ENCODE results near the gene TCIRG1.

TCIRG1 gene

DNA sequence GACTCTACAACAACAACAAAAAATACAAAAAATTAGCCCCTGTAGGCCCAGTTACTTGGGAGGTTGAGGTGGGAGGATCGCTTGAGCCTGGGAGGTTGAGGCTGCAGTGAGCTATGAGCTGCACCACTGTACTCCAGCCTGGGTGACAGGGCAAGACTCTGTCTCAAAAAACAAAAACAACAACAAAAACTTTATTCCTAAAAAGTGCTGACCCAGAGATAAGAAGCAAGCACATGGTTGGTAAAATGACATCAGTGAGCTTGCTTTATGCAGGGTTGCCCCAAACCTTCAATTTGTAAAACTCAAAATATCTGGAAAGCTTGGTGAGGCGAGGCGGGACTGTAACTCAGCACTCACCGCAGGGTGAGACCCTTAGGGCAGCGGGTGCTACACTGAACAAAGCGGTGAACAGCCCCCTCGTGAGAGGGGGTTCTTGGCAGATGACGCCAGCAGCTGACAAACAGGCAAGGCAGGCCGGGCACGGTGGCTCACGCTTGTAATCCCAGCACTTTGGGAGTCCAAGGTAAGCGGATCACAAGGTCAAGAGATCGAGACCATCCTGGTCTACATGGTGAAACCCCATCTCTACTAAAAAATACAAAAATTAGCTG lies 3.5 kb upstream of the TCIRG1 start:
- TF ChIP-seq ZFP30 (CRISPR knock-in tag; IDR thresholded peaks at IDR 0.05): no peak
- no peak for TF ChIP-seq ZNF70 (CRISPR knock-in tag; IDR thresholded peaks at IDR 0.05)
- TF ChIP-seq ZFP3 (CRISPR knock-in tag; IDR thresholded peaks at IDR 0.05): no peak
- no peak for TF ChIP-seq PPARA (CRISPR knock-in tag; IDR thresholded peaks at IDR 0.05; ENCODE audit: borderline replicate concordance)
- no peak for TF ChIP-seq TOX (CRISPR knock-in tag; IDR thresholded peaks at IDR 0.05; ENCODE audit: borderline replicate concordance)
- TF ChIP-seq, protein P1, sequence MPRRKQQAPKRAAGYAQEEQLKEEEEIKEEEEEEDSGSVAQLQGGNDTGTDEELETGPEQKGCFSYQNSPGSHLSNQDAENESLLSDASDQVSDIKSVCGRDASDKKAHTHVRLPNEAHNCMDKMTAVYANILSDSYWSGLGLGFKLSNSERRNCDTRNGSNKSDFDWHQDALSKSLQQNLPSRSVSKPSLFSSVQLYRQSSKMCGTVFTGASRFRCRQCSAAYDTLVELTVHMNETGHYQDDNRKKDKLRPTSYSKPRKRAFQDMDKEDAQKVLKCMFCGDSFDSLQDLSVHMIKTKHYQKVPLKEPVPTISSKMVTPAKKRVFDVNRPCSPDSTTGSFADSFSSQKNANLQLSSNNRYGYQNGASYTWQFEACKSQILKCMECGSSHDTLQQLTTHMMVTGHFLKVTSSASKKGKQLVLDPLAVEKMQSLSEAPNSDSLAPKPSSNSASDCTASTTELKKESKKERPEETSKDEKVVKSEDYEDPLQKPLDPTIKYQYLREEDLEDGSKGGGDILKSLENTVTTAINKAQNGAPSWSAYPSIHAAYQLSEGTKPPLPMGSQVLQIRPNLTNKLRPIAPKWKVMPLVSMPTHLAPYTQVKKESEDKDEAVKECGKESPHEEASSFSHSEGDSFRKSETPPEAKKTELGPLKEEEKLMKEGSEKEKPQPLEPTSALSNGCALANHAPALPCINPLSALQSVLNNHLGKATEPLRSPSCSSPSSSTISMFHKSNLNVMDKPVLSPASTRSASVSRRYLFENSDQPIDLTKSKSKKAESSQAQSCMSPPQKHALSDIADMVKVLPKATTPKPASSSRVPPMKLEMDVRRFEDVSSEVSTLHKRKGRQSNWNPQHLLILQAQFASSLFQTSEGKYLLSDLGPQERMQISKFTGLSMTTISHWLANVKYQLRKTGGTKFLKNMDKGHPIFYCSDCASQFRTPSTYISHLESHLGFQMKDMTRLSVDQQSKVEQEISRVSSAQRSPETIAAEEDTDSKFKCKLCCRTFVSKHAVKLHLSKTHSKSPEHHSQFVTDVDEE (CRISPR knock-in tag; IDR thresholded peaks at IDR 0.05): no peak
- TF ChIP-seq ZC3H10 (CRISPR knock-in tag; IDR thresholded peaks at IDR 0.05): no peak
- TF ChIP-seq TCF4 (CRISPR knock-in tag; IDR thresholded peaks at IDR 0.05; ENCODE audit: borderline replicate concordance): no peak
- TF ChIP-seq ISL1 (CRISPR knock-in tag; IDR thresholded peaks at IDR 0.05): no peak
- no peak for TF ChIP-seq ARNTL (CRISPR knock-in tag; IDR thresholded peaks at IDR 0.05; ENCODE audit: borderline replicate concordance, low read depth)
- no peak for TF ChIP-seq ZNF8 (CRISPR knock-in tag; IDR thresholded peaks at IDR 0.05)
- TF ChIP-seq, protein P2, sequence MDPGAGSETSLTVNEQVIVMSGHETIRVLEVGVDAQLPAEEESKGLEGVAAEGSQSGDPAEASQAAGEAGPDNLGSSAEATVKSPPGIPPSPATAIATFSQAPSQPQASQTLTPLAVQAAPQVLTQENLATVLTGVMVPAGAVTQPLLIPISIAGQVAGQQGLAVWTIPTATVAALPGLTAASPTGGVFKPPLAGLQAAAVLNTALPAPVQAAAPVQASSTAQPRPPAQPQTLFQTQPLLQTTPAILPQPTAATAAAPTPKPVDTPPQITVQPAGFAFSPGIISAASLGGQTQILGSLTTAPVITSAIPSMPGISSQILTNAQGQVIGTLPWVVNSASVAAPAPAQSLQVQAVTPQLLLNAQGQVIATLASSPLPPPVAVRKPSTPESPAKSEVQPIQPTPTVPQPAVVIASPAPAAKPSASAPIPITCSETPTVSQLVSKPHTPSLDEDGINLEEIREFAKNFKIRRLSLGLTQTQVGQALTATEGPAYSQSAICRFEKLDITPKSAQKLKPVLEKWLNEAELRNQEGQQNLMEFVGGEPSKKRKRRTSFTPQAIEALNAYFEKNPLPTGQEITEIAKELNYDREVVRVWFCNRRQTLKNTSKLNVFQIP (CRISPR knock-in tag; IDR thresholded peaks at IDR 0.05; ENCODE audit: borderline replicate concordance, low read depth): no peak
- no peak for TF ChIP-seq SNAI2 (CRISPR knock-in tag; IDR thresholded peaks at IDR 0.05)
- no peak for TF ChIP-seq ZNF565 (CRISPR knock-in tag; conservative IDR thresholded peaks at IDR 0.05; ENCODE audit: low read depth)
- TF ChIP-seq ESRRG (CRISPR knock-in tag; IDR thresholded peaks at IDR 0.05): no peak
- TF ChIP-seq BACH2 (CRISPR knock-in tag; IDR thresholded peaks at IDR 0.05; ENCODE audit: borderline replicate concordance): no peak
- TF ChIP-seq RARB (CRISPR knock-in tag; IDR thresholded peaks at IDR 0.05): no peak
- no peak for TF ChIP-seq GLIS3 (CRISPR knock-in tag; IDR thresholded peaks at IDR 0.05)
- ATAC-seq: no peak

DNA sequence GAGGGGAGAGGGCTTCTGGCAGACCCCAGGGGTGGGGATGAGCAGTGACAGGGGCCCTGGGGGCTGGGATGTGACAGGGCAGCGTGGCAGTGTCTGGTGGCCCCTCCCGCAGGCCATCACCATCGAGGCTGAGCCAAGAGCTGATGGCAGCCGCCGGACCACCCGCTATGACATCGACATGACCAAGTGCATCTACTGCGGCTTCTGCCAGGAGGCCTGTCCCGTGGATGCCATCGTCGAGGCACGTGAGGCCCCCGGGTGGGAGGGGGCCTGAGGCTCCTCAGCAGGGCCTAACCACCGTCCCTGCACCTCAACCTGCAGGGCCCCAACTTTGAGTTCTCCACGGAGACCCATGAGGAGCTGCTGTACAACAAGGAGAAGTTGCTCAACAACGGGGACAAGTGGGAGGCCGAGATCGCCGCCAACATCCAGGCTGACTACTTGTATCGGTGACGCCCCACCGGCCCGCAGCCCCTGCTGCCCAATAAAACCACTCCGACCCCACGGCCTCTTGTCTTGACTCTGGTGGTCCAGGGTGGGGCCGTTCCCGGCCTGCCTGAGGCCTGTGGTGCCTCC lies 2.6 kb upstream of the TCIRG1 start:
- ATAC-seq: no peak
- TF ChIP-seq ZC3H10 (CRISPR knock-in tag; IDR thresholded peaks at IDR 0.05): no peak
- no peak for TF ChIP-seq ZNF565 (CRISPR knock-in tag; conservative IDR thresholded peaks at IDR 0.05; ENCODE audit: low read depth)
- no peak for TF ChIP-seq TCF4 (CRISPR knock-in tag; IDR thresholded peaks at IDR 0.05; ENCODE audit: borderline replicate concordance)
- TF ChIP-seq, protein P1 (CRISPR knock-in tag; IDR thresholded peaks at IDR 0.05): no peak
- no peak for TF ChIP-seq PPARA (CRISPR knock-in tag; IDR thresholded peaks at IDR 0.05; ENCODE audit: borderline replicate concordance)
- TF ChIP-seq, protein P3, sequence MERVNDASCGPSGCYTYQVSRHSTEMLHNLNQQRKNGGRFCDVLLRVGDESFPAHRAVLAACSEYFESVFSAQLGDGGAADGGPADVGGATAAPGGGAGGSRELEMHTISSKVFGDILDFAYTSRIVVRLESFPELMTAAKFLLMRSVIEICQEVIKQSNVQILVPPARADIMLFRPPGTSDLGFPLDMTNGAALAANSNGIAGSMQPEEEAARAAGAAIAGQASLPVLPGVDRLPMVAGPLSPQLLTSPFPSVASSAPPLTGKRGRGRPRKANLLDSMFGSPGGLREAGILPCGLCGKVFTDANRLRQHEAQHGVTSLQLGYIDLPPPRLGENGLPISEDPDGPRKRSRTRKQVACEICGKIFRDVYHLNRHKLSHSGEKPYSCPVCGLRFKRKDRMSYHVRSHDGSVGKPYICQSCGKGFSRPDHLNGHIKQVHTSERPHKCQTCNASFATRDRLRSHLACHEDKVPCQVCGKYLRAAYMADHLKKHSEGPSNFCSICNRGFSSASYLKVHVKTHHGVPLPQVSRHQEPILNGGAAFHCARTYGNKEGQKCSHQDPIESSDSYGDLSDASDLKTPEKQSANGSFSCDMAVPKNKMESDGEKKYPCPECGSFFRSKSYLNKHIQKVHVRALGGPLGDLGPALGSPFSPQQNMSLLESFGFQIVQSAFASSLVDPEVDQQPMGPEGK (CRISPR knock-in tag; IDR thresholded peaks at IDR 0.05; ENCODE audit: borderline replicate concordance): no peak
- TF ChIP-seq ZFP30 (CRISPR knock-in tag; IDR thresholded peaks at IDR 0.05): no peak

DNA sequence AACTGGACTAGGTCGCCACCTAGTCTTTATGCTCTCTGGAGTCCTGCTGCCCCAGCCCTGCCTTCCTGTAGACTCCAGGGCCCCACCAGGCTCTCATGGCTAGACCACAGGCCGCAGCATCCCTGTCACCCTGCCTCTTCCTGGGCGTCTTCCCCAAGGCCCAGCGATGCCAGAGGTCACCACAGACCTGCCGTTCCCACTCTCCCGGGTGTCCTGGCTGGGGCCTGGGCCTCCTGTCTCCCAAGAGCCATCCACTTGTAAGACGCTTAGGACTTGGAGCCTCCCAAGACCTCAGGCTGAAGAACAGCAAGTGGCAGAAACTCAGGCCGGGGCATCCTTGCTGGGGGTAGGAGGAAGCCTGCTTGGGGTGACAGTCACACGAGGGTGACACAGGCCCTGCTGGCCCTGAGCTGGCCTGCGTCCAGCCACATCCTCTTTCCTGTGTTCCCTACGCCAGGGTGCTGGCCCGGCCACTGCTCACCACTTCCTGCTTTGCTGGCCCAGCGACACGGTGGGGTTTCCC lies 2.0 kb upstream of the TCIRG1 start:
- TF ChIP-seq RARB (CRISPR knock-in tag; IDR thresholded peaks at IDR 0.05) (no peak), ISL1 (CRISPR knock-in tag; IDR thresholded peaks at IDR 0.05) (no peak), BACH2 (CRISPR knock-in tag; IDR thresholded peaks at IDR 0.05; ENCODE audit: borderline replicate concordance) (no peak)
- TF ChIP-seq, protein P4, sequence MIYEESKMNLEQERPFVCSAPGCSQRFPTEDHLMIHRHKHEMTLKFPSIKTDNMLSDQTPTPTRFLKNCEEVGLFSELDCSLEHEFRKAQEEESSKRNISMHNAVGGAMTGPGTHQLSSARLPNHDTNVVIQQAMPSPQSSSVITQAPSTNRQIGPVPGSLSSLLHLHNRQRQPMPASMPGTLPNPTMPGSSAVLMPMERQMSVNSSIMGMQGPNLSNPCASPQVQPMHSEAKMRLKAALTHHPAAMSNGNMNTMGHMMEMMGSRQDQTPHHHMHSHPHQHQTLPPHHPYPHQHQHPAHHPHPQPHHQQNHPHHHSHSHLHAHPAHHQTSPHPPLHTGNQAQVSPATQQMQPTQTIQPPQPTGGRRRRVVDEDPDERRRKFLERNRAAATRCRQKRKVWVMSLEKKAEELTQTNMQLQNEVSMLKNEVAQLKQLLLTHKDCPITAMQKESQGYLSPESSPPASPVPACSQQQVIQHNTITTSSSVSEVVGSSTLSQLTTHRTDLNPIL (CRISPR knock-in tag; IDR thresholded peaks at IDR 0.05; ENCODE audit: low read depth): no peak
- ATAC-seq: no peak

Data from SK-N-SH treated with all-trans-retinoic acid at 6 μM for 48 hours (cell line).